Measurements from ENCODE around the gene RASSF10. TPM values are rescaled to one million over a fixed set of nuclear protein-coding genes. Genes with fewer than 3 reads are reported as not detected.

Gene RASSF10
- polyA plus RNA-seq, 3 donors = not detected

DNA sequence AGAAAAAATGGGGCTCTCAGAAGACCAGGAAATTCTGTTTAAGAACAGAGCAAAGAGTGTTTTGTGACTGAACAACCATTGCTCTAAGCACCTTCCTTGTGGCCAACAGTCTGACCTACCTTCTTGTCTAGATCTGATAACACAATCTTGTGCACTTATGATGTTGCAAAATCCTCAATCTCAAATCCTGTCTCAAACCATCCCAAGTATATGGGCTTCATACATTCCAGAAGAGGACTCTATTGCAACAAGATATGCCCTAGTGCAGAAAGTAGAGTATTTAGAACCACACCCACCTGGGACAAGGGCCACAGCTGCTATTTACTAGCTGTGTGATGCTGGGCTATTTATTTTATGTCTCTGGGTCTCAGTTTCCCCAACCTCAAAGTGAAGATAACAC lies 27.1 kb downstream of the RASSF10 start:
- Histone ChIP-seq H3K27me3 (ENCODE audit: control insufficient read depth in 2 of 2, insufficient read depth in 2 of 2, low read length in 2 of 2) (no peaks in the 10 kb centered on the region), H3K27ac (ENCODE audit: low read depth in 1 of 2, low read length in 2 of 2) (no peak overlapping the region), H3K36me3 (replicated peaks in 1 of 2; ENCODE audit: control insufficient read depth in 1 of 2, insufficient read depth in 2 of 2, low read length in 2 of 2) (no peaks in the 10 kb centered on the region), H2AFZ (ENCODE audit: insufficient read depth, low read depth, low read length, poor library complexity, severe bottlenecking) (no peak overlapping the region), H3K4me3 (replicated peaks in 1 of 3; ENCODE audit: low read depth in 2 of 3, low read length in 3 of 3) (no peak overlapping the region), H3K4me2 (replicated peaks; ENCODE audit: extremely low read depth, low read length, poor library complexity, severe bottlenecking) (no peak overlapping the region), H3K9ac (ENCODE audit: insufficient read depth, low read length, poor library complexity, severe bottlenecking) (no peak overlapping the region), H3K4me1 (ENCODE audit: control insufficient read depth in 1 of 2, insufficient read depth in 2 of 2, low read length in 2 of 2) (no peaks in the 10 kb centered on the region), H3K79me2 (ENCODE audit: insufficient read depth, low read length) (no peaks in the 10 kb centered on the region), H3K9me3 (replicated peaks in 1 of 2; ENCODE audit: control insufficient read depth in 1 of 2, insufficient read depth in 1 of 2, low read length in 2 of 2) (no peaks in the 10 kb centered on the region), H4K20me1 (ENCODE audit: insufficient read depth, low read length) (no peaks in the 10 kb centered on the region)
- Mint-ChIP-seq H3K27ac (no peak overlapping the region), H3K4me3 (no peak overlapping the region), H3K4me1 (no peaks in the 10 kb centered on the region), H3K27me3 (ENCODE audit: low read depth in 3 of 3) (peaks cover 2 to 7% (median 4%) of the 10 kb centered on the region in 3 donors), H3K36me3 (no peaks in the 10 kb centered on the region), H3K9me3 (no peaks in the 10 kb centered on the region)
- DNase-seq = no peak
- intact Hi-C loops (cut with micrococcal nuclease) = no loop called here
- TF ChIP-seq, protein P1, sequence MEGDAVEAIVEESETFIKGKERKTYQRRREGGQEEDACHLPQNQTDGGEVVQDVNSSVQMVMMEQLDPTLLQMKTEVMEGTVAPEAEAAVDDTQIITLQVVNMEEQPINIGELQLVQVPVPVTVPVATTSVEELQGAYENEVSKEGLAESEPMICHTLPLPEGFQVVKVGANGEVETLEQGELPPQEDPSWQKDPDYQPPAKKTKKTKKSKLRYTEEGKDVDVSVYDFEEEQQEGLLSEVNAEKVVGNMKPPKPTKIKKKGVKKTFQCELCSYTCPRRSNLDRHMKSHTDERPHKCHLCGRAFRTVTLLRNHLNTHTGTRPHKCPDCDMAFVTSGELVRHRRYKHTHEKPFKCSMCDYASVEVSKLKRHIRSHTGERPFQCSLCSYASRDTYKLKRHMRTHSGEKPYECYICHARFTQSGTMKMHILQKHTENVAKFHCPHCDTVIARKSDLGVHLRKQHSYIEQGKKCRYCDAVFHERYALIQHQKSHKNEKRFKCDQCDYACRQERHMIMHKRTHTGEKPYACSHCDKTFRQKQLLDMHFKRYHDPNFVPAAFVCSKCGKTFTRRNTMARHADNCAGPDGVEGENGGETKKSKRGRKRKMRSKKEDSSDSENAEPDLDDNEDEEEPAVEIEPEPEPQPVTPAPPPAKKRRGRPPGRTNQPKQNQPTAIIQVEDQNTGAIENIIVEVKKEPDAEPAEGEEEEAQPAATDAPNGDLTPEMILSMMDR (IDR thresholded peaks at IDR 0.05) = no peak

DNA sequence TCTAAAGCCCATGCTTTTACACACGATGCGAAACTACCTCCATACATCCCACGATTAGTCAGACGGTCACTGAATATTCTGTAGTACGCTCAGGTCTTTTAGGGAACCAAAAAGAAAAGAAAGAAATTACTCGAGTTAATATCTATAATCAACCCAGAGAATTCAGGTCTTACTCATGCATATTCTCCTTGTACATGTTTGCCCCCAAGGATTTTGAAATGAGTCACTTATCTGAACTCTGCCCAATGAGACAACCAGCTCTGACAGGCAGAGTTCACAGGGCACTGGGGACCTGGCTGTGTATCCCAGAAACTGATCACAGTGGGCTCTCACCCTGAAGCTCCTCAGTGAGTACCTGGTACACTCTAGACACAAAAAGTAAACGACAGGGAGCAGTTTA lies 29.2 kb downstream of the RASSF10 start:
- TF ChIP-seq, protein P1 (IDR thresholded peaks at IDR 0.05) = no peak
- no peak for DNase-seq
- intact Hi-C loops (cut with micrococcal nuclease) = no loop called here
- Histone ChIP-seq H3K4me1 (ENCODE audit: control insufficient read depth in 1 of 2, insufficient read depth in 2 of 2, low read length in 2 of 2) (no peaks in the 10 kb centered on the region), H3K4me3 (replicated peaks in 1 of 3; ENCODE audit: low read depth in 2 of 3, low read length in 3 of 3) (no peak overlapping the region), H3K27ac (ENCODE audit: low read depth in 1 of 2, low read length in 2 of 2) (no peak overlapping the region), H3K79me2 (ENCODE audit: insufficient read depth, low read length) (no peaks in the 10 kb centered on the region), H4K20me1 (ENCODE audit: insufficient read depth, low read length) (no peaks in the 10 kb centered on the region), H2AFZ (ENCODE audit: insufficient read depth, low read depth, low read length, poor library complexity, severe bottlenecking) (no peak overlapping the region), H3K4me2 (replicated peaks; ENCODE audit: extremely low read depth, low read length, poor library complexity, severe bottlenecking) (no peak overlapping the region), H3K27me3 (ENCODE audit: control insufficient read depth in 2 of 2, insufficient read depth in 2 of 2, low read length in 2 of 2) (no peaks in the 10 kb centered on the region), H3K9ac (ENCODE audit: insufficient read depth, low read length, poor library complexity, severe bottlenecking) (no peak overlapping the region), H3K36me3 (replicated peaks in 1 of 2; ENCODE audit: control insufficient read depth in 1 of 2, insufficient read depth in 2 of 2, low read length in 2 of 2) (no peaks in the 10 kb centered on the region), H3K9me3 (replicated peaks in 1 of 2; ENCODE audit: control insufficient read depth in 1 of 2, insufficient read depth in 1 of 2, low read length in 2 of 2) (no peaks in the 10 kb centered on the region)
- no peak overlapping the region for H3K4me3 Mint-ChIP-seq
- H3K36me3 Mint-ChIP-seq = no peaks in the 10 kb centered on the region
- 97% methylated on average over 4 of the region's 7 CpGs for WGBS (ENCODE audit: insufficient coverage)
- peaks cover 2 to 7% (median 4%) of the 10 kb centered on the region in 3 donors for H3K27me3 Mint-ChIP-seq (ENCODE audit: low read depth in 3 of 3)
- no peak overlapping the region for H3K27ac Mint-ChIP-seq
- no peaks in the 10 kb centered on the region for H3K9me3 Mint-ChIP-seq
- H3K4me1 Mint-ChIP-seq = no peaks in the 10 kb centered on the region
